ENCODE data around the gene RASGRF1. TPM values are rescaled to one million over a fixed set of nuclear protein-coding genes. Genes with fewer than 3 reads are reported as not detected.

Gene RASGRF1
- total and polyA plus RNA-seq, 2 donors (not counting 1 experiment from before 2014, with no cell fraction given), result 1.0 to 9.4 TPM

DNA sequence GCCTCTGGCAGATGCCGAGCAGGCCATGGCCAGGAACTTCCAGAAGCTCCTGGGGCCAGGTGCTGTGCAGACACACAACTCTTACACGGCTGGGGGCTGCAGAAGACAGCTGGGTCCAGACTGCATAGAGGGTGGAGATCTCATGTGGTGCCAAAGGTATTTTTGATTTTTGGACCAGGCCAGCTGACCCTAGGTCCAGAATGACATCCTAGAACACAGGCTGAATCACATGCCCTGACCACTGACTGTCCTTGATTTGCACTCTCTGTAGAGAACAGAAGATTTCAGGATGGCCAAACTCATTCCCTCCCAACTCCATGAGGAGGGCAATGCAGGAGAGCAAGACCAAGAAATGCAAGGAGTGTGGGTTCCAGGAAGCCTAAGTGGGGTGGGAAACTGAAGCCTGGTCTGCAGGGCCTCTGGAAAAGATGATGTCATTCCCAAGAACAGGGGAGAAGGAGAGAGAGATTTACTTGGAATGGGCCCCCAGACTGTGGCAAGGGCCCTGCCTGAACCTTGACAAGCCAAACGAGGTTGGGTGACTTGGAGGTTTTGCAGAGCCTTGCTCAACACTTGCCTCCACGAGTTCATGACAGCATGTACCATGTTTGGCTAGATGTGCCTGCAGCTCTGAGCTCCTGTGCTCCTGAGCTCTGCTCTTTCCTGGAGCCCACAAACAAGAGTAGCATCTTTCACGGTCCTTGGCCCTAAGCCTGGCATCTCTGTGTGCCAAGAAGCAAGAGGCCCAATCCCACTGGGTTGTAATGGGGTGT is 107.2 kb downstream of the RASGRF1 start:
- Mint-ChIP-seq H3K9me3 (ENCODE audit: insufficient read depth) (no peaks in the 10 kb centered on the region), H3K4me3 (no peak overlapping the region), H3K27ac (no peak overlapping the region), H3K27me3 (peaks cover 2% of the 10 kb centered on the region), H3K4me1 (peaks cover 26% of the 10 kb centered on the region)
- Histone ChIP-seq H3K4me1 (ENCODE audit: control insufficient read depth in 2 of 2, insufficient read depth in 2 of 2, low read length in 2 of 2) (peaks cover 18 to 25% of the 10 kb centered on the region in 2 donors), H3K4me2 (replicated peaks; ENCODE audit: low read depth, low read length, poor library complexity, severe bottlenecking) (no peak overlapping the region), H3K9ac (ENCODE audit: low read length) (no peak overlapping the region), H2AFZ (ENCODE audit: insufficient read depth, low read depth, low read length, poor library complexity, severe bottlenecking) (no peak overlapping the region), H3K9me3 (ENCODE audit: control extremely low read depth in 1 of 3, control insufficient read depth in 2 of 3, insufficient read depth in 1 of 3, low read length in 2 of 3) (no peaks in the 10 kb centered on the region), H3K27ac (ENCODE audit: low read length in 2 of 2) (no peak overlapping the region), H3K4me3 (ENCODE audit: control extremely low read depth in 1 of 5, extremely low read depth in 1 of 5, insufficient read depth in 1 of 5, low read depth in 2 of 5, low read length in 4 of 5) (no peak overlapping the region), H3K79me2 (ENCODE audit: control insufficient read depth, insufficient read depth, low read length) (no peaks in the 10 kb centered on the region), H4K20me1 (ENCODE audit: control insufficient read depth, insufficient read depth, low read length, poor library complexity, severe bottlenecking) (no peaks in the 10 kb centered on the region), H3K27me3 (replicated peaks in 1 of 4; ENCODE audit: control extremely low read depth in 1 of 4, control insufficient read depth in 3 of 4, insufficient read depth in 4 of 4, low read length in 3 of 4) (peaks cover 0 to 3% (median 0%) of the 10 kb centered on the region in 4 experiments), H3K36me3 (replicated peaks in 1 of 2; ENCODE audit: control extremely low read depth in 1 of 2, control insufficient read depth in 1 of 2, extremely low read depth in 1 of 2, insufficient read depth in 2 of 2, low read length in 1 of 2) (no peaks in the 10 kb centered on the region)
- DNase-seq, result no peak
- ATAC-seq (ENCODE audit: low read depth), result no peak
- WGBS (ENCODE audit: insufficient coverage), result 88% methylated on average over 5 of the region's 5 CpGs
- intact Hi-C loops (cut with micrococcal nuclease), result no loop called here
- no peak for TF ChIP-seq EZH2 (IDR thresholded peaks at IDR 0.05; ENCODE audit: borderline replicate concordance, insufficient read depth, low read depth, low read length, poor library complexity, severe bottlenecking)
- TF ChIP-seq, protein P1, sequence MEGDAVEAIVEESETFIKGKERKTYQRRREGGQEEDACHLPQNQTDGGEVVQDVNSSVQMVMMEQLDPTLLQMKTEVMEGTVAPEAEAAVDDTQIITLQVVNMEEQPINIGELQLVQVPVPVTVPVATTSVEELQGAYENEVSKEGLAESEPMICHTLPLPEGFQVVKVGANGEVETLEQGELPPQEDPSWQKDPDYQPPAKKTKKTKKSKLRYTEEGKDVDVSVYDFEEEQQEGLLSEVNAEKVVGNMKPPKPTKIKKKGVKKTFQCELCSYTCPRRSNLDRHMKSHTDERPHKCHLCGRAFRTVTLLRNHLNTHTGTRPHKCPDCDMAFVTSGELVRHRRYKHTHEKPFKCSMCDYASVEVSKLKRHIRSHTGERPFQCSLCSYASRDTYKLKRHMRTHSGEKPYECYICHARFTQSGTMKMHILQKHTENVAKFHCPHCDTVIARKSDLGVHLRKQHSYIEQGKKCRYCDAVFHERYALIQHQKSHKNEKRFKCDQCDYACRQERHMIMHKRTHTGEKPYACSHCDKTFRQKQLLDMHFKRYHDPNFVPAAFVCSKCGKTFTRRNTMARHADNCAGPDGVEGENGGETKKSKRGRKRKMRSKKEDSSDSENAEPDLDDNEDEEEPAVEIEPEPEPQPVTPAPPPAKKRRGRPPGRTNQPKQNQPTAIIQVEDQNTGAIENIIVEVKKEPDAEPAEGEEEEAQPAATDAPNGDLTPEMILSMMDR (IDR thresholded peaks at IDR 0.05), result no peak
- POLR2A ChIA-PET, result no interaction called here
- CTCF ChIA-PET, result no interaction called here

DNA sequence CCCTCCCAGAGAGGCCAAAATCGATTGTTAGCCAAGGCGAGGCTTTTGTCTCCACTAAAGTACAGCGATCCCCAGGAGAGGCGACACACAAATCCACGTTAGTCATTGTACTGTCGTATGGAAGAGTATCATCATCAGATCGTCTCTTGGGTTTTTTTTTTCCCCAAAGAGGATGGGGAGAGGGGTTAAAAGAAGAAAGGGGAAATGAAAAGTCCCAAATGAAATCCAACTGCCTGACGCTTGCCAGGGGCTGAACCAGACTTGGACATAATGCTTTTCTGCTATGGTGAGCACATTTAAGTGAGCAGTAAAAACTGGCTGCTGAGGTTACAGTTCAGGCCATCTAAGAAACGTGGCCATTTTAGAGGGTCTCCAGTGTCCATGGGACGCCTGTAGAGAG is 107.8 kb downstream of the RASGRF1 start:
- no peak for DNase-seq
- H3K27me3 Mint-ChIP-seq, result peaks cover 2% of the 10 kb centered on the region
- Histone ChIP-seq H3K79me2 (ENCODE audit: control insufficient read depth, insufficient read depth, low read length) (no peaks in the 10 kb centered on the region), H3K9me3 (ENCODE audit: control extremely low read depth in 1 of 3, control insufficient read depth in 2 of 3, insufficient read depth in 1 of 3, low read length in 2 of 3) (no peaks in the 10 kb centered on the region), H4K20me1 (ENCODE audit: control insufficient read depth, insufficient read depth, low read length, poor library complexity, severe bottlenecking) (no peaks in the 10 kb centered on the region), H2AFZ (ENCODE audit: insufficient read depth, low read depth, low read length, poor library complexity, severe bottlenecking) (no peak overlapping the region), H3K4me2 (replicated peaks; ENCODE audit: low read depth, low read length, poor library complexity, severe bottlenecking) (no peak overlapping the region), H3K27me3 (replicated peaks in 1 of 4; ENCODE audit: control extremely low read depth in 1 of 4, control insufficient read depth in 3 of 4, insufficient read depth in 4 of 4, low read length in 3 of 4) (peaks cover 0 to 3% (median 0%) of the 10 kb centered on the region in 4 experiments), H3K4me3 (ENCODE audit: control extremely low read depth in 1 of 5, extremely low read depth in 1 of 5, insufficient read depth in 1 of 5, low read depth in 2 of 5, low read length in 4 of 5) (no peak overlapping the region), H3K27ac (ENCODE audit: low read length in 2 of 2) (no peak overlapping the region), H3K9ac (ENCODE audit: low read length) (no peak overlapping the region), H3K4me1 (ENCODE audit: control insufficient read depth in 2 of 2, insufficient read depth in 2 of 2, low read length in 2 of 2) (peaks cover 24 to 30% of the 10 kb centered on the region in 2 donors), H3K36me3 (replicated peaks in 1 of 2; ENCODE audit: control extremely low read depth in 1 of 2, control insufficient read depth in 1 of 2, extremely low read depth in 1 of 2, insufficient read depth in 2 of 2, low read length in 1 of 2) (no peaks in the 10 kb centered on the region)
- 87% methylated on average over 9 of the region's 10 CpGs for WGBS (ENCODE audit: insufficient coverage)
- no peak overlapping the region for H3K4me3 Mint-ChIP-seq
- ChIA-PET CTCF (interaction anchor here (0.5 to 0.9 kb wide), 3 partner anchors 16 to 202 kb away, joined by 3 read pairs; no protein-coding TSS in a partner anchor), POLR2A (interaction anchor here (0.6 kb wide), 1 partner anchor 44 kb away, joined by 3 read pairs; no protein-coding TSS in a partner anchor)
- ATAC-seq (ENCODE audit: low read depth), result no peak
- H3K4me1 Mint-ChIP-seq, result peaks cover 29% of the 10 kb centered on the region
- no peaks in the 10 kb centered on the region for H3K9me3 Mint-ChIP-seq (ENCODE audit: insufficient read depth)
- intact Hi-C loops (cut with micrococcal nuclease), result no loop called here
- H3K27ac Mint-ChIP-seq, result no peak overlapping the region
- no peak for TF ChIP-seq EZH2 (IDR thresholded peaks at IDR 0.05; ENCODE audit: borderline replicate concordance, insufficient read depth, low read depth, low read length, poor library complexity, severe bottlenecking)
- TF ChIP-seq, protein P1 (IDR thresholded peaks at IDR 0.05), result no peak

All from B cell (primary cell).